GM12891 (cell line): ENCODE data around the gene SYNE3.

Experiments used
- PAX5 ChIP-seq: IDR thresholded peaks from 2 replicates; pipeline ENCODE4 v1.6.1; 2011; ENCODE audit warnings: low read length, moderate library complexity, mild to moderate bottlenecking; ENCODE audit not compliant: insufficient read depth, severe bottlenecking
- POLR2A ChIP-seq: IDR thresholded peaks from 2 replicates; pipeline ENCODE4 v1.6.1; 2011; ENCODE audit warnings: low read depth, low read length, control low read depth
- POLR2AphosphoS5 ChIP-seq: IDR thresholded peaks from 2 replicates; pipeline ENCODE4 v1.6.1; 2011; ENCODE audit warnings: low read depth, low read length, control low read depth
- TAF1 ChIP-seq: IDR thresholded peaks from 2 replicates; pipeline ENCODE4 v1.6.1; 2011; ENCODE audit warnings: low read depth, low read length, control low read depth

DNA sequence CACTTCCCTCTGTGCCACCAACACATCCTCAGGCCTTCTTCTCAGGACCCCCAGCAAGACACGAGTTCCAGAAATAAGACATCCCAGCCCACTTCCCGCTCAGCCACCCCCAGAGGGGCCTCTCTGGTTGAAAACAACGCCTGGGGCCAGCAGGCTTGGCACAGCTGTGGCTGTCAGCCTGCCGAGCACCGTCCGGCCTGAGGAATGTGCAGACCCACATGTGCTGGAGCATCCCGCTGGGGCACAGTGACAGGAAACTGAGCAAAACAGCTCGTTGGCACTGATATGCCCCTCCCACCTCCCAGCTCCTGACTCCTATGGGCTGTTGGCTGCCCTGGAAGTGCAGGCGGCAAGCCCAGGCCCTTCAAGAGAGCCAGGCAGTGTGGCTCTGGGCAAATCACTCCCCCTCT lies 1.4 kb downstream of the SYNE3 start:
- TF ChIP-seq POLR2A = no peak
- TF ChIP-seq PAX5 = no peak
- TF ChIP-seq TAF1 = no peak
- no peak for TF ChIP-seq POLR2AphosphoS5
